K562 (cell line): ENCODE measurements around the gene SENP7. TPM values are rescaled to one million over a fixed set of nuclear protein-coding genes. Genes with fewer than 3 reads are reported as not detected.

ENCODE experiments used
- ATAC-seq: fragments of 200-7000 bp; cut with Tn5 transposase; 3 replicates; pipeline ENCODE4 v1.9.1; 2020; ENCODE audit warnings: moderate library complexity
- BruUV-seq: library from RNA; stranded (reverse); fragments of 400-500 nt; replicated peaks from 2 replicates; lab custom pipeline; 2021; lab: Mats Ljungman, UMichigan
- CTCF ChIA-PET: fragments of 300-600 bp; formaldehyde crosslinking; extraction: SDS; loops from one replicate; lab custom pipeline; 2021; ENCODE audit warnings: low intra/inter-chr PET ratio; lab: Yijun Ruan, JAX
- POLR2A ChIA-PET: fragments of 300-600, 350-650 bp; sonication (Branson Sonifier 250); formaldehyde crosslinking; extraction: SDS; loops from one replicate; lab custom pipeline; 2021; ENCODE audit warnings: antibody characterized with exemption, inconsistent platforms; lab: Yijun Ruan, JAX
- DNase-seq, 4 experiments: peaks; one replicate each; pipeline versions ENCODE4 v3.0.0 to v3.0.0-alpha.2; 2011 to 2018; ENCODE audit warnings: low spot score in 3 of 4, mixed read lengths in 3 of 4; ENCODE audit errors: extremely low read depth in 1 of 4
- FAIRE-seq: peaks from 2 replicates; lab custom pipeline; 2011; peaks lifted over from hg19 to GRCh38; lab: Jason Lieb, UNC
- H2AFZ ChIP-seq: 2 replicates; pipeline ENCODE4 v1.6.0; 2011; ENCODE audit warnings: low read depth, low read length, control low read depth, inconsistent platforms
- H3K27ac ChIP-seq: fragments of 200-600 bp; 3 replicates; pipeline ENCODE4 v1.8.0; 2011; ENCODE audit warnings: low read depth, mild to moderate bottlenecking, control low read depth, inconsistent platforms, low read length, moderate library complexity, mixed read lengths; ENCODE audit errors: extremely low read depth
- H3K27me3 ChIP-seq, 2 experiments: fragments of 300-600 bp in 1 of 2; 2 replicates in 1 of 2; 3 replicates in 1 of 2; pipeline versions ENCODE4 v1.6.0 to v1.8.0; 2011; ENCODE audit warnings: inconsistent platforms in 2 of 2, low read length in 2 of 2, mild to moderate bottlenecking in 1 of 2, mixed read lengths in 1 of 2, moderate library complexity in 1 of 2; ENCODE audit not compliant: control insufficient read depth in 2 of 2, insufficient read depth in 2 of 2
- H3K36me3 ChIP-seq: fragments of 300-600 bp; 3 replicates; pipeline ENCODE4 v1.8.0; 2011; ENCODE audit warnings: mild to moderate bottlenecking, low read length, inconsistent platforms; ENCODE audit not compliant: control insufficient read depth, insufficient read depth
- H3K4me1 ChIP-seq, 2 experiments: fragments of 200-600 bp in 1 of 2; replicated peaks in 1 of 2; 2 replicates in 1 of 2; 3 replicates in 1 of 2; pipeline versions ENCODE4 v1.5.1 to v1.8.0; 2011; ENCODE audit warnings: inconsistent platforms in 2 of 2, low read length in 2 of 2, mild to moderate bottlenecking in 1 of 2, mixed read lengths in 1 of 2, moderate library complexity in 1 of 2; ENCODE audit not compliant: control insufficient read depth in 2 of 2, insufficient read depth in 2 of 2
- H3K4me2 ChIP-seq: 2 replicates; pipeline ENCODE4 v1.6.1; 2011; ENCODE audit warnings: low read length, control low read depth, inconsistent platforms, mixed read lengths; ENCODE audit not compliant: insufficient read depth
- H3K4me3 ChIP-seq: fragments of 200-600 bp; sonication (generic), shearing (Covaris generic); 2 replicates; pipeline ENCODE4 v1.5.1; 2016; ENCODE audit warnings: control low read depth, inconsistent platforms
- H3K79me2 ChIP-seq: fragments of 200-600 bp; 3 replicates; pipeline ENCODE4 v1.8.0; 2011; ENCODE audit warnings: low read length, inconsistent platforms; ENCODE audit not compliant: control insufficient read depth, insufficient read depth
- H3K9ac ChIP-seq, 2 experiments: 2 replicates each; pipeline versions ENCODE4 v1.6.0 to v1.6.1; 2011; ENCODE audit warnings: low read depth in 2 of 2, low read length in 2 of 2, control low read depth in 1 of 2, inconsistent platforms in 1 of 2, mild to moderate bottlenecking in 1 of 2, mixed read lengths in 1 of 2; ENCODE audit not compliant: insufficient read depth in 1 of 2
- H3K9me1 ChIP-seq: one replicate; pipeline ENCODE4 v1.6.0; 2011; ENCODE audit warnings: inconsistent platforms, mild to moderate bottlenecking, low read length, moderate library complexity; ENCODE audit not compliant: control insufficient read depth, insufficient read depth
- H3K9me3 ChIP-seq: replicated peaks from 2 replicates; pipeline ENCODE4 v1.5.1; 2011; ENCODE audit warnings: low read depth, low read length, inconsistent platforms; ENCODE audit not compliant: control insufficient read depth, insufficient read depth
- H4K20me1 ChIP-seq: replicated peaks from 2 replicates; pipeline ENCODE4 v1.6.1; 2011; ENCODE audit warnings: low read length, inconsistent platforms, mixed read lengths; ENCODE audit not compliant: control insufficient read depth, insufficient read depth
- GTF2B ChIP-seq: IDR thresholded peaks from 2 replicates; pipeline ENCODE4 v1.6.1; 2011; ENCODE audit not compliant: insufficient read length; ENCODE audit errors: extremely low read depth
- KDM4B ChIP-seq, 2 experiments: fragments of 450-650 bp in 1 of 2; sonication (generic) in 1 of 2; IDR thresholded peaks; 2 replicates each; pipeline ENCODE4 v1.6.1; 2016 to 2017; ENCODE audit warnings: borderline replicate concordance in 2 of 2, antibody characterized with exemption in 1 of 2, low read depth in 1 of 2, mild to moderate bottlenecking in 1 of 2
- POLR2G ChIP-seq: fragments of 200-400 bp; formaldehyde crosslinking; IDR thresholded peaks from 2 replicates; pipeline ENCODE4 v1.6.1; 2017; ENCODE audit warnings: low read depth, mild to moderate bottlenecking, antibody characterized with exemption, low read length, moderate library complexity
- WGBS: fragments of 100-300 bp; shearing (Covaris generic); methylation state at CpG from one replicate; pipeline ENCODE4 v1.1.6; 2016; ENCODE audit warnings: low coverage, mixed read lengths; ENCODE audit not compliant: insufficient coverage; ENCODE audit errors: missing lambda C conversion rate; 5-methylcytosine and 5-hydroxymethylcytosine counted together
- in situ Hi-C: fragments of 300-500 bp; cut with MboI; formaldehyde crosslinking; loops from 4 replicates; pipeline ENCODE4 v1.15.0; 2018; ENCODE audit warnings: inconsistent platforms, mixed read lengths
- intact Hi-C: fragments of 100-400 bp; cut with micrococcal nuclease; formaldehyde crosslinking; loops from 2 replicates; pipeline ENCODE4 v1.14.2; 2022
- polyA plus RNA-seq, 8 experiments: library from polyadenylated mRNA; depleted of rRNA in 4 of 8; stranded (reverse) in 5 of 8; unstranded in 3 of 8; fragments of >200 nt; fragmentation: Nextera tagmentation in 2 of 8; fragmentation: Illumina TruSeq in 1 of 8; extraction: Ambion mirVana in 2 of 8; extraction: Trizol in 1 of 8; gene quantifications; 2 replicates each; pipeline versions ENCODE4 v1.2.1 to v1.2.3, GENCODE V29; 2011 to 2014; ENCODE audit warnings: inconsistent platforms in 1 of 8, missing spikeins in 1 of 8
- total RNA-seq, 7 experiments: library from RNA; depleted of rRNA in 6 of 7; stranded (reverse); fragments of >200 nt in 6 of 7; fragmentation: Illumina TruSeq in 2 of 7; extraction: Trizol in 2 of 7; gene quantifications; 2 replicates each; pipeline versions ENCODE4 v1.2.1 to v1.2.3, GENCODE V29; 2011 to 2021; ENCODE audit warnings: low replicate concordance in 1 of 7

The SENP7 gene
- total and polyA plus RNA-seq, 9 of the 15 experiments (the other 6 are each of a cell fraction or from before 2014, with no cell fraction given) = 4.1 to 21.9 (median 10.7) TPM

- no peak overlapping the region for H3K4me2 ChIP-seq
- FAIRE-seq = no peak
- H3K9me1 ChIP-seq = no peaks in the 10 kb centered on the region
- H3K27me3 ChIP-seq = no peaks in the 10 kb centered on the region
- 95% methylated on average over 9 of the region's 10 CpGs for WGBS
- no peak overlapping the region for H2AFZ ChIP-seq
- no peak overlapping the region for H3K4me3 ChIP-seq
- no peak overlapping the region for H3K9ac ChIP-seq
- H3K4me1 ChIP-seq = peaks cover 0 to 7% of the 10 kb centered on the region in 2 experiments; a peak in 2 of 5 replicates
- TF ChIP-seq GTF2B = no peak
- 0 out of 2 replicates have a peak, but pooled peaks have one; percentile 16 for TF ChIP-seq POLR2G
- intact Hi-C loops (loop anchor here (5.0 to 10.0 kb wide), 2 partner anchors 180 to 312 kb away; partner anchors contain the start of gene TRMT10C), in situ Hi-C loops (no loop called here)
- no peaks in the 10 kb centered on the region for H3K9me3 ChIP-seq
- no peaks in the 10 kb centered on the region for H4K20me1 ChIP-seq
- CTCF ChIA-PET = no interaction called here
- peaks cover 3% of the 10 kb centered on the region; the same call in 1 of the 3 replicates for H3K36me3 ChIP-seq
- no TSS peak for BruUV-seq
- no peak for ATAC-seq
- H3K27ac ChIP-seq = no peak overlapping the region
- POLR2A ChIA-PET = no interaction called here
- DNase-seq = no peak
- peaks cover 13% of the 10 kb centered on the region; the same call in 2 of the 3 replicates for H3K79me2 ChIP-seq
Measured at GRCh38 chr3:101384426-101384825, 128.6 kb downstream of the SENP7 start.

- no peaks in the 10 kb centered on the region for H3K9me3 ChIP-seq
- H3K36me3 ChIP-seq = peaks cover 3% of the 10 kb centered on the region; the same call in 1 of the 3 replicates
- no TSS peak for BruUV-seq
- H3K9ac ChIP-seq = no peak overlapping the region
- FAIRE-seq (no peak), DNase-seq (no peak), ATAC-seq (peak; percentile 17; the same call in 2 of the 3 replicates)
- in situ Hi-C loops (no loop called here), intact Hi-C loops (loop anchor here (5.0 to 10.0 kb wide), 2 partner anchors 181 to 311 kb away; partner anchors contain the start of gene TRMT10C)
- ChIA-PET CTCF (no interaction called here), POLR2A (no interaction called here)
- H2AFZ ChIP-seq = no peak overlapping the region
- no peaks in the 10 kb centered on the region for H3K27me3 ChIP-seq
- H3K27ac ChIP-seq = no peak overlapping the region
- H3K4me2 ChIP-seq = no peak overlapping the region
- H3K79me2 ChIP-seq = peaks cover 15% of the 10 kb centered on the region; the same call in 2 of the 3 replicates
- H3K4me3 ChIP-seq = no peak overlapping the region
- 90% methylated on average over 4 of the region's 4 CpGs for WGBS
- H3K9me1 ChIP-seq = no peaks in the 10 kb centered on the region
- TF ChIP-seq POLR2G (0 out of 2 replicates have a peak, but pooled peaks have one; percentile 27), KDM4B (IDR thresholded peaks at IDR 0.05; ENCODE audit: borderline replicate concordance in 2 of 2, low read depth in 1 of 2) (no peak)
- peaks cover 0 to 7% of the 10 kb centered on the region in 2 experiments; a peak in 2 of 5 replicates for H3K4me1 ChIP-seq
- no peaks in the 10 kb centered on the region for H4K20me1 ChIP-seq
Measured at GRCh38 chr3:101383656-101384055, 129.4 kb downstream of the SENP7 start.
